Keratinocyte (primary cell): ENCODE measurements around the gene CTTNBP2.

ENCODE experiments used
- CTCF ChIP-seq, 3 experiments: IDR thresholded peaks in 1 of 3; conservative IDR thresholded peaks in 1 of 3; optimal IDR thresholded peaks in 1 of 3; 2 replicates in 2 of 3; 3 replicates in 1 of 3; pipeline versions ENCODE3 to v1.5.1; 2011; ENCODE audit warnings: low read length in 3 of 3, mild to moderate bottlenecking in 3 of 3, moderate library complexity in 2 of 3, control low read depth in 1 of 3, inconsistent platforms in 1 of 3; ENCODE audit not compliant: insufficient read depth in 2 of 3; ENCODE audit errors: extremely low read depth in 1 of 3
- EZH2 ChIP-seq: IDR thresholded peaks from one replicate; pipeline ENCODE4 v1.6.1; 2012; ENCODE audit warnings: inconsistent platforms, mild to moderate bottlenecking, low read length, moderate library complexity

GRCh38 chr7:117809958-117810357 lies 63.3 kb downstream of the CTTNBP2 start:
- TF ChIP-seq CTCF (optimal IDR thresholded peaks at IDR 0.05 in 1 of 3, IDR thresholded peaks at IDR 0.05 in 1 of 3, conservative IDR thresholded peaks at IDR 0.05 in 1 of 3; ENCODE audit: extremely low read depth in 1 of 3, insufficient read depth in 2 of 3, low read length in 3 of 3) (no peak), EZH2 (no peak)
